Measurements from ENCODE around the gene TIGD6.
A peak's percentile ranks its signal among the peaks of the same experiment; 100 is the strongest.
"Not testable (repeated sequence)": the region's sequence is repeated elsewhere in the genome, so short reads cannot be mapped to it uniquely, and the experiment has no call there.

The TIGD6 gene

DNA sequence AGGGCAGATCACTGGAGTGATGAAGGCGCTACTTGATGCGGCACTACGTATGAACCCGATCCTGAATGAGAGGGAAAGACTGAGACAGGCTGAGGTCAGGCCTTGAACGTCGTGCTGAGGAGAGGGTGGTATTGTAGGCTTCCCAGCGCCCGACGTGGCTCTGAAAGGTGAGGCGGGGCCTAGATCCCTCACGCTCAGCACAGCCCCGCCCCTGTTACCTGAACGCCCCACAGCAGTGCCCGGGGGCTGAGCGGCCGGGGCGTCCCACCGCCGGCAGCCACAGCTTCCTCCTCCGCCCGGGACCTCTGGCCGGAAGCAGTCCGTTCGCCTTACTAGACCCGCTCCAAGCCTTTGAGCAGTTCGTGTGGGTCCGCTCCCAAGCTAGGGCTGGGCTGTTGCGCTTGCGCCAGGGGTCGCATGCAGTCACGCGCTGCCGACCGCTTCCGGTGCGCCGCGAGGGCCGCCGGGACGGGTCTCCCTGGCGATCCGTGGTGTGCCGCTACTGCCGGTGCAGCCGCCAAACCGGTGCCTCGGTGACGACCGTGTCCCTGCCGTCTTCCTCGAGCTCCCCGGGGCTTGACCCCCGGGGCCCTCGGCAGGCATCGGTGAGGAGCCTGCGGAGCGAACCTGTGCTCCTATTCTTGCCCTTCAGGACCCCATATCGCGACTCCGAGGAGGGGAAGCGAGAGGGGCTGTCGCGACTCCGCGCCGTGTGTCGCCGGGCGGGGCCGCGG lies at the start of gene TIGD6, which contains the start of gene HMGXB3:
Gene TIGD6 (minus strand): TSS at position 399 of the 734 bp plus-strand sequence. CDS start 4,306 bp downstream, outside the sequence.
Gene HMGXB3 (plus strand): TSS at position 484 of the 734 bp plus-strand sequence. CDS start 4,114 bp downstream, outside the sequence.
- peak; percentile 64 to 79 for DNase-seq (ENCODE audit: low read depth in 1 of 2, low spot score in 1 of 2)

DNA sequence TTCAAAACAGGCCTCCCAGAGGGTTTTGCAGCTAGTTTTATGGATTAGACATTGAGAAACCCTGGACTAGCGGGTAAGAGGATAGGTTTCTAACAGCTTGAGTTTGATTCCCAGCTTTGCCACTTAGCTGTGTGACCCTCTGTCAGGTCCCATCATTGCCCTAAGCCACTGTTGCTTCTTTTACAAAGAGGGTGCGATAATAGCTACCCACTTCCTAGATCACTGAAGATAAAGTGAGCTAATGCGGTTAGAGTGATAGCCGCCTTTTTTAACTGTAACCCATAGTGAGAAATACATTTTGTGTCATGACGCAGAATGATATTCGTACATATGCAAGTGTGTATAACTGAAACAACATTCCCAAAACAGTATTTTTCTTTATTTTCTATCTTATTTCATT lies 45.6 kb upstream of the TIGD6 start:
- DNase-seq (ENCODE audit: low read depth in 1 of 2, low spot score in 1 of 2): no peak

DNA sequence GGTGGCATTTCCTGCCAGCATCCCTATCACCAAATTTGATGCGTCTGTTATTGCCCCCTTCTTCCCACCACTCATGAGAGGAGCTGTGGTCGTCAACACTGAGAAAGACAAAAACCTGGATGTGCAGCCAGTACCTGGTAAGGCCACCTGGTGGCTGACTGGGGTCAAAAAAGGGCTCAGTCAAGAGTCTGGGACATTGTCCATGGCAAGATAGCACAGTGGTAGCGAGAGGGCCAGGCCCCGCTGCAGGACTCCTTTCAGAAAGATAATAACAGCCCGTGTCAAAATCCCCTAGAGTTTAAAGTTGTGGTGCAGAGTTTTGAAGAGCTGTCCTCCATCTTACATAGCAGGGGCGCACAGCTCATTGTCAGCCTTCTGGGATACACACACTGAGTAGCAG lies 45.1 kb upstream of the TIGD6 start:
- DNase-seq (ENCODE audit: low read depth in 1 of 2, low spot score in 1 of 2): no peak

DNA sequence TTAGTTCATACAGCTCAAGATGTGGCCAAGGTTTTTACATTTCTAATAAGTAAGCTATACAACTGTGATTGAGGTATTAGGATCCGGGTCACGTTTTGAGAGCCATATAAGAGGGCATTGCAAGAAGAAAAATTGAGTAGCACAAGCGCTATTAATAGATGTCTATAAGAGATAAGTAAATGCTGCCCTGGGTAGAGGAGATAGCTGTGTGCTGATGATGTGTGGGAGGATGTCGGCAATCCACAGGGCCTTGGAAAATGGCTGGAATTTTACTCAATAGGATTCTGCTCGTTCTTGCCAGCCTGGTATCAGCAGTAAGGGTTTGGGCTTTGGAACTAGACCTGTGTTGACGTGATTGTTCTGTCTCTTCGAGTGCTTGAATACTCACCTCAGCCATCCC lies 44.3 kb upstream of the TIGD6 start:
- DNase-seq (ENCODE audit: low read depth in 1 of 2, low spot score in 1 of 2): no peak

DNA sequence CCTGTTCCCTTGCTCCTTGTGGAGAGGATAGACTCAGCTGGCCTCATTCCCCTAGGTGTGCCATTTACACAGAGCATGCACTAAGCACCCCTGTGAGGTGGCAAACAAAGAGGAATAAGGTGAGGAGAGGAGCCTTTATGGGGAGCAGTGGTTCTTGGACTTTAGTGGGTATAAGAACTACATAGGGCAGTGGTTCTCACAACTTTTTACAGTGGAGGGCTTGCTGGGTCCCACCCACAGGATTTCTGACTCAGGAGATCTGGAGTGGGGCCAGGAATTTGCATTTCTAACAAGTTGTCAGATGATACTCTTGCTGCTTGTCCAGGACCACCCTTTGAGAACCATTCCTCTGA lies 43.9 kb upstream of the TIGD6 start:
- DNase-seq (ENCODE audit: low read depth in 1 of 2, low spot score in 1 of 2): no peak

DNA sequence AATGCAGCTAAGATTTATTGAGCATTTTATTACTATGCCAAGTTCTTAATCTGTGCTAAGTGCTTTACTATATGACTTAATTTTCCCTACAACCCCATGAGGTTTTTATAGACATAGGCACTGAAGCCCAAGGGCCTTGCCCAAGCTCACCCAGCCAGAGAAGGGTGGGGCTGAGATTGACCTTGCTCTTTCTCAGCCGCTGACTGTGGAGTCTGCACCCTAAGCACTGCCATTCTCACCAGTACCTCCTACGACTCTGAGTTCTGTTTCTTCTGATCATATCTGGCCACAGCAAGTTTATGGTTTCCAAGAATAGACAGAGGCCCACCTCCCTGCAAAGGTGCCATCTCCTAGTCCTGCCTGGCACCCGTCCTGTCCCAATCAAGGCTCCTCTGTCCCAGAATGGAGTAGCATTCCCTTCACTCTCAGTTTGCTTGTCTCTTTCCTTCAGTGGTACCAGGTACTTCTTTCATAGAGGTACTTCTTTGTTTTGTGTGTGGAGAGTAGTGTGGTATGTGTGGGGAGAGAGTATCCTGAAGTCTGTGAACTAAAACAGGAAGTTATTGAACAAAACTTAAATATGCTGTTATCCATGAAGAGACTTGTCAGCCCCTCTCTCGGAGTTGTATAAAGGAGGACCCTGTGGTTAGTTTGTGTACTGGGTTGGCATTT lies 43.3 kb upstream of the TIGD6 start:
- DNase-seq (ENCODE audit: low read depth in 1 of 2, low spot score in 1 of 2): no peak

DNA sequence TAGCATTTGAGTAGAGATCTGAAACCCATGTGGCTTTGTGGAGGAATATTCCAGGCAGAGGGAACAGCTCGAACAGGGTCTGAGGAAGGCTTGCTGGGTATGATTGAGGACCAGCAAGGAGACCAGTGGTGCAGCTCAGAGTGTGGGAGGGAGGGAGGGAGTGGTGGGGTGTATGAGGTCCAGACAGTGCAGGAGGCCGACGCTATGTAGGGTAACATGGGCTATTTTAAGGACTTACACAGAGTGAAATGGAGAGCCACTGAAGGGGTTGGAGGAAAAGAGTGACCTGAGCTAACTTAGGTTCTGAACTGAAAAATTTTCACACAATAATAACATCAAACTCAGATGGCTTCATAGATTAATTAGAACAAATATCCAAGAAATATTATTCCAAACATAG lies 42.0 kb upstream of the TIGD6 start:
- no peak for DNase-seq (ENCODE audit: low read depth in 1 of 2, low spot score in 1 of 2)

DNA sequence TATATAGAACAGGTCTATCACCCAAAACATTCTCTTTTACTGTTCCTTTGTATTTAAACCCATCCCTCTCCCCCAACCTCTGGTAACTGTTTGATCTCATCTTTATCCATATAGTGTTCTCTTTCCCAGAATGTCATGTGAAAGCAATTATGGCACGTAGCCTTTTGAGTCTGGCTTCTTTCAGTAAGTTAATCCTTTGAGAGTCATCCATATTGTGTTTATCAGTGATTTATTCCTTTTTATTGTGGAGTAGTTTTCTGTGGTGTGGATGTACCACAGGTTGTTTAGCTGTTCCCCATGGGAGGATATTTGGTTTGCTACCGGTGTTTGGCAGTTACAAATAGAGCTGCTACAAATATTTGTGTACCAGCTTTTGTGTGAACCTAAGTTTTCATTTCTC lies 38.1 kb upstream of the TIGD6 start:
- DNase-seq (ENCODE audit: low read depth in 1 of 2, low spot score in 1 of 2): no peak

DNA sequence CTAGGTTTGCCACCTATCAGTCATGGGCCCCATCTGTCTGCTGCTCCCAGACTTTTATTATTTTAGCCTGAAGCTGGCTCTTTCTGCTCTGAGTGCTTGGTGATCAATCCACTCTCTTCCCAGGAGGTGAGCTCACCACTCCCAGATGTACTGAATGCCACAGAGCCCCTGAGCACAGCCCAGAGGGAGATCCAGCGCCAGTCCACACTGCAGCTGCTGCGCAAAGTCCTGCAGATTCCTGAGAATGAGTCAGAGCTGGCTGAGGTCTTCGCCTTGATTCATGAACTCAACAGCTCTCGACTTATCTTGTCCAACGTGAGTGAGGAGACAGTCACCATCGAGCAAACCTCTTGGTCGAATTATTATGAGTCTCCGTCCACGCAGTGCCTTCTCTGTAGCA lies 36.1 kb upstream of the TIGD6 start:
- no peak for DNase-seq (ENCODE audit: low read depth in 1 of 2, low spot score in 1 of 2)

DNA sequence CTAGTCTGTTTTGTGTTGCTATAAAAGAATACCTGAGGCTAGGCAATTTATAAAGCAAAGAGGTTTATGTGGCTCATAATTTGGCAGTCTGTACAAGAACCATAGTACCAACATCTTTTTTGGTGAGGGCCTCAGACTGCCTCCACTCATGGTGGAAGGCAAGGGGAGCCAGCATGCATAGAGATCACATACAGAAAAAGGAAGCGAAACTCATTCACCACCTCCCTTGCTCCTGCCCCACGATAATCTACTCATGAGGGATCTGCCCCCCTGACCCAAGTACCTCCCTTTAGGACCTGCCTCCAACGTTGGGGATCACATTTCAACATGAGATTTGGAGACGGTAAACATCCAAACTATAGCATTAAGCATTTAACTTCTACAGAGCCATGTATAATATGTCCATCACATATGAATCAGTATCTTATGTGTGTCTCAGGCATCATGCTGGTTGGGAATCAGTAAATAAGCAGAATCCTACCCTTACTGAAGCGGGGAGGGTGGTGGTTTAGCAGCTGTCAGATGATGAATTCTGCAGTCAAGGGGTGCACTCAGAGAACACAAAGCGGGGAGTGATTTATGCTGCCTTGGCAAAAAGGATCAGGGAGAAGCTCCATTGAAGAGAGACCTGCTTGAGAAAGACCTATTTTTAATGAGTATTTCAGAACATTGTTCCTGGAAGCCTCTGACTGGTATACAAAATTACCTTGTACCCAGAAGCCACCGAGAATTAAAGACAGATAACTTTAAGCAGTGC lies 34.9 kb upstream of the TIGD6 start:
- DNase-seq (ENCODE audit: low read depth in 1 of 2, low spot score in 1 of 2): no peak

DNA sequence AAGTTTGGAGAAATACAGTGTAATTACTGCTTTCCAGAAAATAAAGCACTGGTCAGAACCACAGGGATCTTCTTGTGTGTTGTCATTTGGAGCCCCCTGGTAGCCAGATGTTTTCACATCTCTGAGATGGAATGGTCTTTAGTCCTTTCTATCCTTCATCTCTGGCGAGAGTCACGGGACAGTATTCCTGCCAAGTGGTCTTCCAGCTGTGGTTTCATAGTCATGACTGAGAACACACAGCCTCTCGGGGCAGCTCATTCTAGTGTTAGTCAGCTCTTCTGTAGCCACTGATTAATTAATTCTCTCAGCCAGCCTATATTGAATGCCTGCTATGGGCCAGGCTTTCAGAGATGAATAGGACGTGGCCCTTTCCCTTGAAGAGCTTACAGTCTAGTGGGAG lies 34.2 kb upstream of the TIGD6 start:
- no peak for DNase-seq (ENCODE audit: low read depth in 1 of 2, low spot score in 1 of 2)

DNA sequence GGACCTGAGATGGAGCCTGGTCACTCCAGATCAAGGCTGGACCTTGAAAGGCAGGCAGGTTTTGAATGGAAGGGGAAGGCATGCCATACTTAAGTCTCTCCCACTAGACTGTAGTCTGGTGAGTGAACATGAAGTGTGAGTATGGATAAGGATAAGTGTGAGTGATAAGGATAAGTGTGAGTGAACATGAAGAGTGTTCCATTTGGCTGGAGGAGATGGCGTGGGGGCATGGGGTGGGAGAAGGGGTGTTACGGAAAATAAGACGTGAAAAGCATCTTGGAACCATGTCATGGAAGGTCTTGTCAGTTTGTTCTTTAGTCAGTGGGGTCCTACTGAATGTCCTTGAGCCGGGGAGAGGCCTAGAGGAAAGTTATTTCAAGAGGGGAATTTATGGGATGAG lies 32.9 kb upstream of the TIGD6 start:
- no peak for DNase-seq (ENCODE audit: low read depth in 1 of 2, low spot score in 1 of 2)

DNA sequence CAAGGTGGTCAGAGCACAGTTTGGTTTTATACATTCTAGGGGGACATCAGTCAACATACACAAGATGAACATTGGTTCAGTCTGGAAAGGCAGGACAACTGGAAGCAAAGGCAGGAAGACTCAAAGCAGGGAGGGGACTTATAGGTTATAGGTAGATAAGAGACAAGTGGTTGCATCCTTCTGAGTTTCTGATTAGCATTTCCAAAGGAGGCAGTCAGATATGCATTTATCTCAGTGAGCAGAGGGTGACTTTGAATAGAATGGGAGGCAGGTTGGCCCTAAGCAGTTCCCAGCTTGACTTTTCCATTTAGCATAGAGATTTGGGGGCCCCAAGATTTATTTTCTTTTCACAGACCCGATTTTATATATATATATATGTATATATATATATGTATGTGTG lies 27.6 kb upstream of the TIGD6 start:
- not testable (repeated sequence) for DNase-seq (ENCODE audit: low read depth in 1 of 2, low spot score in 1 of 2)

DNA sequence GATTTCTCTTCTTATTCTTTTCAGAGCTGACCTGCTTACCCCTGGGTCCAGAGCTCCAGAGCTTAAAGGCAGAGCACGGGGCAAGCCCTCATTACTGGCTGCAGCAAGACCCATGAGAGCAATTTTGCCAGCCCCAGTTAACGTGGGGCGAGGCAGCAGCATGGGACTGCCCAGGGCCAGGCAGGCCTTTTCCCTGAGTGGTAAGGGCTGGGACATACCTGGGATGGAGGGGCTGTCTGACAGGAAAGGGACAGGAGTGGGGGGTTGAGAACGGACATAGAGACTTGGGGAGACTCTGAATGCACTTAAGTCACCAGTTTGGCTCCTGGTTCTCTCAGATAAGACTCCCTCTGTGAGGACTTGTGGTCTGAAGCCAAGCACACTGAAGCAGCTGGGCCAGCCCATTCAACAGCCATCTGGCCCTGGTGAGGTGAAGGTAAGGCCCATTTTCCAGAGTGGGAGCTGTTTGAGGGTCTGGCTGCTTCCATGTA lies 26.3 kb upstream of the TIGD6 start:
- no peak for DNase-seq (ENCODE audit: low read depth in 1 of 2, low spot score in 1 of 2)

DNA sequence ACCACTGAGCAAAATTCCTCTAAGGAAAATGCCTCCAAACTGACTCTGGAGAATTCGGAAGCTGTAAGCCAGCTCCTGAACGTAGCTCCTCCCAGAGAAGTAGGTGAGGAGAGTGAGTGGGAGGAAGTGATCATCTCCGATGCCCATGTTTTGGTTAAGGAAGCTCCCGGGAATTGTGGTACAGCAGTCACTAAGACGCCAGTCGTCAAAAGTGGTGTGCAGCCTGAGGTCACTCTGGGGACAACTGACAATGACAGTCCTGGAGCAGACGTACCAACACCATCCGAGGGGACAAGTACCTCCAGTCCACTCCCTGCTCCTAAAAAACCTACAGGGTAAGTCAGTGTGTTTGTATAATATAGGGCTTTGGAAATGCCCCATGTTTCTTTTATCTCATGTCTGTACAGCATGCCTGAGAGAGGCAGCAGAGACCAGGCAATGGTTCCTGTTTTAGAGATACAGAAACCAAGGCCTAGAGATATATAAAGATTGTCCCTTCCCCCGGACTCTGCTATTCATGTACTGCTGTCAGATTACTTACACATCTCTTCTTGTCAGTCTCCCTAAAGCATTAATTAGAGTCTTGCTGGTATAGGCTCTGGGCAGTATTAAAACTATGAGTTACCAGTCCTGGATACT lies 24.0 kb upstream of the TIGD6 start:
- DNase-seq (ENCODE audit: low read depth in 1 of 2, low spot score in 1 of 2): no peak

DNA sequence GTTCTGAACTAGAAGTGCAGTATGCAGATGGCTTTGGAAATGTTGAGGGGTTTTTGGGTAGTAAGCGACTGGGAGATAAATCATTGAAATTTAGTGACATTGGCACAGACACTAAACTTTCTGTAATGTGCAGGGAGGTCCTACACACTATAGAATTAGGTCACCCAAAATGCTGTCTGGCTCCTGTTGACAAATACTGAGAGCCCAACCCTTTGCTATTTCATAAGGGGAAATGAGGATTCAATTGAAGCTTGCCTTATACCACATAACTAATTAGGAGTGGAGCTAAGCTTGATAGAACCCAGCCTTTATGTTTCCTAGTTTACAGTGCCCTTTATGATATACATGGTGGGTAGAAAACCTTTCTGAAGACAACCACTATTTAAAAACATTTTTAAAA lies 22.7 kb upstream of the TIGD6 start:
- no peak for DNase-seq (ENCODE audit: low read depth in 1 of 2, low spot score in 1 of 2)

DNA sequence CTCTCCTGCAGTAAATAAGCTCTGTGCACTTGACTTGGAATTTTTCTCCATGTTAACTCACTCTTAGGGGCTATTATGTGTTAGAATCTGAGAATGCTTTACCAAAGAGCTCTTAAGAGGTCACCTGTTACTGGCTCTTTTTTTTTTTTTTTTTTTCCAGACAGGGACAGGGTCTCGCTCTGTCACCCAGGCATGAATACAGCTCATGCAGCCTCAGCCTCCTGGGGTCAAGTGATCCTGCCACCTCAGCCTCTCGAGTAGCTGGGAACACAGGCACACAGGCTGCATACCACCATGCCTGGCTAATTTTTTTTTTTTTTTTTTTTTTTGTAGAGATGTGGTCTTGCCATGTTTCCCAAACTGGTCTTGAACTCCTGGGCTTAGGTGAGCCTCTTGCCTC lies 22.2 kb upstream of the TIGD6 start:
- no peak for DNase-seq (ENCODE audit: low read depth in 1 of 2, low spot score in 1 of 2)

DNA sequence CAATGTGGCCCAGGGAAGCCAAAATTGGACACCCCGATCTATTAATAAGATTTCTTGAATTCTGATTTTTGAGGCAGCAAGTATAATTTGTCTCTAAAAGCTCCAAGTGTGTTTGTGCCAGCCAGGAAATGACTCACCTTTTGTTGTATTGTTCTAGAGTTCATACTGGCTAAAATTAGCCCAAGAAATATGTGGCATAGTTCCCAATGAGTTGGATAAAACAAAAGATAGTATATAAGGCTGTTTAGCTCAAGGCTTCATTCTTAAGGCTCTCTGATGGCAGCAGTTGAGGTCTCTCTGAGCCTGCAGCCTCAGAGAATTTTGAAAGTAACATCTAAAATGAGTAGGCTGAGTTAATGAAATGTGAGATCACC lies 21.7 kb upstream of the TIGD6 start:
- no peak for DNase-seq (ENCODE audit: low read depth in 1 of 2, low spot score in 1 of 2)

DNA sequence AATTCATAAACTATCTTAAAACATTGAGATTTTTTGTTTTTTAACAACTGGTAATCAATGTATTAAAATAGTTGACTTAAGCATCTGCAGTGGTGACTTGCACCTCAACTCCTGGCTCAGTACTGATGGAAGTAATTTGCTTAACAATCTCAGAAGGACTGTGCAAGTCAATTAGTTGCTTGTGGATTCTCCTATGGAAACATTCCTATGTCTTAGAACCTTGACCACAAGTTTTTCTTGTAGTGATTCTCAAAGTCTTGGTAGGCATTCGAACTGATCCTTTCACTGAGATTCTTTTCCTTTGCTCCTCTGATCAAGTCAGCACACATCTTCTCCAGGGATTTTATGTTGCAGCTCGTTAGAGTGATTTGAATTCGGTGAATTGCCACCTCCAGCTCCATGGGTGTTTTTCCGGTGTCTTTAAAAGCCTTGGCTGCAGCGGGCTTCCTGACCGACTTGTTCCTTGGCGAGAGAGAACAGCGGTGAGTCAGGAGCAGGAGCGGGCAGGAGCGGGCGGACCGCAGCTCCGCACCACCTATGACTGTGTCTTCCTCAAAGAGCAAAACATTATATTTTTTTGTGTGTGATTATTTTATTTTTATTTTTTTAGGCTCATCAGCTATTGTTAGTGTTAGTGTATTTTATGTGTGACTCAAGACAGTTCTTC lies 21.2 kb upstream of the TIGD6 start:
- DNase-seq (ENCODE audit: low read depth in 1 of 2, low spot score in 1 of 2): no peak

DNA sequence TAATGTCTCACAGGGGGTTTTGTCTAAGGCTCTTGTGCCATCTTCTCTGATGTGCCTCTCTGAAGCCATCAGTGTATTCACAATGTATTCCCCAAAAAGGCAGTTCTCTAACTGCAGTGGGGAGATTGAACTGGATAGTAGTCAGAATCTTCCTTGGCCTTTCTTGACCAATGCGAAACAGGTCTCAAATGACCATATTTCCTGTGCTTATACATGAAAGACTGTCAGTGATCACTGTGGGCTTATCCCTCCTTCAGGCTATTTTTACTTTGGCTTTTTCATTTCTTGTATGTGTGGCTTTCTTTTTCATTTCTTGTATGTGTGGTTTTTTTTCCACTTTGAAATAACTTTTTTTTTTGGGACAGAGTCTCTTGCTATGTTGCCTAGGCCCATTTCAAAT lies 19.8 kb upstream of the TIGD6 start:
- DNase-seq (ENCODE audit: low read depth in 1 of 2, low spot score in 1 of 2): no peak
